ENCODE results near the gene GALNT17. TPM values are rescaled to one million over a fixed set of nuclear protein-coding genes. Genes with fewer than 3 reads are reported as not detected.

The GALNT17 gene
- total RNA-seq, 1 donor from 2014 or later, result 95.3 TPM

GRCh38 chr7:71311576-71311975, 179.6 kb downstream of the GALNT17 start:
- Histone ChIP-seq H3K27me3 (ENCODE audit: low read depth) (no peaks in the 10 kb centered on the region), H3K4me3 (no peak overlapping the region), H3K27ac (replicated peaks) (peak overlapping the region; percentile 61), H3K9me3 (replicated peaks) (peaks cover 12% of the 10 kb centered on the region), H3K4me1 (peaks cover 25% of the 10 kb centered on the region), H3K36me3 (no peaks in the 10 kb centered on the region)
- no peak for DNase-seq
- no peak for TF ChIP-seq CTCF (IDR thresholded peaks at IDR 0.05; ENCODE audit: borderline replicate concordance)
- intact Hi-C loops (cut with micrococcal nuclease), result no loop called here

GRCh38 chr7:71312755-71313490, 181.0 kb downstream of the GALNT17 start:
- no peak for TF ChIP-seq CTCF (IDR thresholded peaks at IDR 0.05; ENCODE audit: borderline replicate concordance)
- no peak overlapping the region for H3K4me3 ChIP-seq
- H3K36me3 ChIP-seq, result no peaks in the 10 kb centered on the region
- no peak overlapping the region for H3K27ac ChIP-seq (replicated peaks)
- no peaks in the 10 kb centered on the region for H3K27me3 ChIP-seq (ENCODE audit: low read depth)
- intact Hi-C loops (cut with micrococcal nuclease), result no loop called here
- no peak for DNase-seq
- peaks cover 19% of the 10 kb centered on the region for H3K4me1 ChIP-seq
- H3K9me3 ChIP-seq (replicated peaks), result peaks cover 12% of the 10 kb centered on the region

GRCh38 chr7:71313553-71313952, 181.6 kb downstream of the GALNT17 start:
- Histone ChIP-seq H3K4me1 (peaks cover 19% of the 10 kb centered on the region), H3K9me3 (replicated peaks) (peaks cover 12% of the 10 kb centered on the region), H3K27ac (replicated peaks) (no peak overlapping the region), H3K4me3 (no peak overlapping the region), H3K36me3 (no peaks in the 10 kb centered on the region), H3K27me3 (ENCODE audit: low read depth) (no peaks in the 10 kb centered on the region)
- DNase-seq, result no peak
- TF ChIP-seq CTCF (IDR thresholded peaks at IDR 0.05; ENCODE audit: borderline replicate concordance), result no peak
- intact Hi-C loops (cut with micrococcal nuclease), result no loop called here

- no peaks in the 10 kb centered on the region for H3K4me1 ChIP-seq
- no peak for TF ChIP-seq CTCF (IDR thresholded peaks at IDR 0.05; ENCODE audit: borderline replicate concordance)
- H3K4me3 ChIP-seq, result no peak overlapping the region
- H3K27me3 ChIP-seq (ENCODE audit: low read depth), result no peaks in the 10 kb centered on the region
- intact Hi-C loops (cut with micrococcal nuclease), result no loop called here
- H3K27ac ChIP-seq (replicated peaks), result no peak overlapping the region
- H3K9me3 ChIP-seq (replicated peaks), result no peaks in the 10 kb centered on the region
- DNase-seq, result no peak
- H3K36me3 ChIP-seq, result no peaks in the 10 kb centered on the region
Measured at GRCh38 chr7:71320916-71321315, 189.0 kb downstream of the GALNT17 start.

GRCh38 chr7:71322201-71322600, 190.3 kb downstream of the GALNT17 start:
- DNase-seq, result no peak
- peaks cover 11% of the 10 kb centered on the region for H3K4me1 ChIP-seq
- no peaks in the 10 kb centered on the region for H3K9me3 ChIP-seq (replicated peaks)
- H3K36me3 ChIP-seq, result no peaks in the 10 kb centered on the region
- no peak overlapping the region for H3K4me3 ChIP-seq
- H3K27ac ChIP-seq (replicated peaks), result no peak overlapping the region
- no peaks in the 10 kb centered on the region for H3K27me3 ChIP-seq (ENCODE audit: low read depth)
- intact Hi-C loops (cut with micrococcal nuclease), result no loop called here
- TF ChIP-seq CTCF (IDR thresholded peaks at IDR 0.05; ENCODE audit: borderline replicate concordance), result no peak
